Measurements from ENCODE around the gene CYTH3.
"Not testable (repeated sequence)": the region's sequence is repeated elsewhere in the genome, so short reads cannot be mapped to it uniquely, and the experiment has no call there.

CYTH3 gene

GRCh38 chr7:6198689-6199595 is 73.5 kb downstream of the CYTH3 start:
- DNase-seq (ENCODE audit: insufficient read length, low spot score), result no peak
- TF ChIP-seq POLR2A (IDR thresholded peaks at IDR 0.05; ENCODE audit: low read depth, low read length), result no peak
- FAIRE-seq, result no peak

DNA sequence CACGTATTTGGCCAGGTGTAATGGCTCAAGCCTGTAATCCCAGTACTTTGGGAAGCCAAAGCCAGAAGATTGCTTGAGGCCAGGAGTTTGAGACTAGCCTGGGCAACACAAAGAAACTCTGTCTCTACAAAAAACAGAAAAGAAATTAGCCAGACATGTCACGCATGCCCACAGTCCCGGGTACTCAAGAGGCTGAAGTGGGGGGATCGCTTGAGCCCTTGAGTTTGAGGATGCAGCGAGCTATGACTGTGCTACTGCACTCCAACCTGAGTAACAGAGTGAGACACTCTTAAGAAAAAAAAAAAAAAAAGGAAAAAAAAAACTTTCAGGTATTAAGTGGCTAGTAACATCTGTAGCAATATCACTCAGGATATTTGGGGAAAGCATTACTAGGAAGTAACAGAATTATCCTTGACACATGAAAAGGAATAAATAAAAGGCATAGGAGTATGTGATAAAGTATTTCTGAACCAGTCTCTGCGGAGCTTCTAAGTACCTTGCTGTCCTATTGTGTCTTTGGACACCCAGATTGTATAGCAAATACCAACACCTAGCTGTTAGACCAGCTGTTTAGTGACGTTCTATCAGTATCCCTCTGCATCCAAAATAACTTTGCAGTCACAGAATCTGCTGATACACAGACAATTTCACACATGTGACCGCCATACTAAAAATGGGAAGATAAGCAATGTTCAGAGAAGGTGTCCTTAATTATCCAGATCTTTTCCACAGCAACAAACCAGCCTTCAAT is 74.4 kb downstream of the CYTH3 start:
- no peak for TF ChIP-seq POLR2A (IDR thresholded peaks at IDR 0.05; ENCODE audit: low read depth, low read length)
- DNase-seq (ENCODE audit: insufficient read length, low spot score) (no peak), FAIRE-seq (no peak)

DNA sequence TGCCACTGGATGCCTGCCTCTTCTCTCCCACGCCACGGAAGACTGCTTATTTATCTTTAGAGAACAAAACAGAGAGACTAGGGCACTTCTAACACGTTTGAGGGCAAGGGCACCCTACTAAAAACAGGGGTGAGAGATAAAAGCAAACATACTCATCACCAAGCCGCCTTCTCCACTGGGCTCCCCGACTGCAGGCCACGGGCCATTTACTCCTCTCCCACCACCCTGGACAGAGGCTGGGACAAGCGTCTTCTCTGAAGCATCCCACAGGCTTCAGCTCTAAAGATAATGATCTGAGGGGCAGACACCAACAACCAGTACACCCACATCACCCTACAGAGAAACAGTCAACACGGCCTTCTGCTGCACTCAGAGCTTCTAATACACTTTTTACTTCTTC is 78.7 kb downstream of the CYTH3 start:
- TF ChIP-seq POLR2A (IDR thresholded peaks at IDR 0.05; ENCODE audit: low read depth, low read length), result no peak
- FAIRE-seq, result no peak

GRCh38 chr7:6190563-6190962 is 81.9 kb downstream of the CYTH3 start:
- not testable (repeated sequence) for FAIRE-seq

More for the DNA sequence above, 78.7 kb downstream of the CYTH3 start:
- DNase-seq (ENCODE audit: insufficient read length, low spot score), result no peak

GRCh38 chr7:6188389-6188788 is 84.0 kb downstream of the CYTH3 start:
- FAIRE-seq, result no peak
- TF ChIP-seq POLR2A (IDR thresholded peaks at IDR 0.05; ENCODE audit: low read depth, low read length), result no peak
- DNase-seq (ENCODE audit: insufficient read length, low spot score), result no peak

More at GRCh38 chr7:6190563-6190962, 81.9 kb downstream of the CYTH3 start:
- not testable (repeated sequence) for DNase-seq (ENCODE audit: insufficient read length, low spot score)

DNA sequence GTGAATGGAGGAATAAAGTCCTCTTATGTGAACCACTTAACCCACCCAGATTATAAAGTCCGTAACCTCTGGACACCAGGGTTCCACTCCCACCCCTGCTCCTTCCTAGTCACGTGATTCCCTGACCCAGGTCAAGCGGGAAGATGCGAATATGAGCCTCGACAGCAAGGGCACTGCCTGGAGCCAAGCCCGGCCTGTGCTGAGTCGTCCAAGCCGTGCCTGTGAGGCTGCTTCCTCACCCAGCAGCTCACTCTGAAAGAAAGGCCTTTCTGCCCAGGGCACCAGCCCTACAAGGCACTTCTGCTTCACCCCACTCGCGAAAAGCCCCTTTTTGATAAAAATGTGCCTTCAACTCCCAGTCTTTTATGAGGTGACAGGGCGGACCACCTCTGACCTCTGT is 85.8 kb downstream of the CYTH3 start:
- no peak for TF ChIP-seq POLR2A (IDR thresholded peaks at IDR 0.05; ENCODE audit: low read depth, low read length)
- no peak for DNase-seq (ENCODE audit: insufficient read length, low spot score)
- no peak for FAIRE-seq

DNA sequence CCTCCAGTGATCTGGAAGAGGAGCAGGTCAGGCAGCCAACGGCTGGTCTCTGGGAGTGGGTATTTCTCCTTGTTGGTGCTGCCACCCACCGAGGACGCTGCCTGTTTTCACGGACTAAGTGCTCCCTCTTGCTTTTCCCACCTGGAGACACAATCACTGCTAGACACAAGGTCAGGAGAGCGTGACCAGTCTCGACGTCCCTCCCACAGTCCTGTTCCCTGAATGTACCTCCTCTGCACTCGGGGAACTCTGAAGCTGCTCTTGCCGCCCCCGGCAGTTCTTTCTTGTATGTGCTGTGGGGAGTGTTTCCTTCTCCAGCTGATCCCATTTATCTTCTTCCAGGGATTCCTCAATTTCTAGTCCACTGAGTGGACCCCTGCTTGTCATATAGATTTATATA is 89.4 kb downstream of the CYTH3 start:
- no peak for DNase-seq (ENCODE audit: insufficient read length, low spot score)
- no peak for TF ChIP-seq POLR2A (IDR thresholded peaks at IDR 0.05; ENCODE audit: low read depth, low read length)
- no peak for FAIRE-seq

GRCh38 chr7:6181136-6181535 is 91.3 kb downstream of the CYTH3 start:
- no peak for TF ChIP-seq POLR2A (IDR thresholded peaks at IDR 0.05; ENCODE audit: low read depth, low read length)
- DNase-seq (ENCODE audit: insufficient read length, low spot score) (no peak), FAIRE-seq (no peak)

GRCh38 chr7:6180344-6180725 is 92.1 kb downstream of the CYTH3 start:
- TF ChIP-seq POLR2A (IDR thresholded peaks at IDR 0.05; ENCODE audit: low read depth, low read length), result no peak
- FAIRE-seq (no peak), DNase-seq (ENCODE audit: insufficient read length, low spot score) (no peak)

GRCh38 chr7:6179620-6180343 is 92.6 kb downstream of the CYTH3 start:
- FAIRE-seq (no peak), DNase-seq (ENCODE audit: insufficient read length, low spot score) (no peak)
- TF ChIP-seq POLR2A (IDR thresholded peaks at IDR 0.05; ENCODE audit: low read depth, low read length), result no peak

DNA sequence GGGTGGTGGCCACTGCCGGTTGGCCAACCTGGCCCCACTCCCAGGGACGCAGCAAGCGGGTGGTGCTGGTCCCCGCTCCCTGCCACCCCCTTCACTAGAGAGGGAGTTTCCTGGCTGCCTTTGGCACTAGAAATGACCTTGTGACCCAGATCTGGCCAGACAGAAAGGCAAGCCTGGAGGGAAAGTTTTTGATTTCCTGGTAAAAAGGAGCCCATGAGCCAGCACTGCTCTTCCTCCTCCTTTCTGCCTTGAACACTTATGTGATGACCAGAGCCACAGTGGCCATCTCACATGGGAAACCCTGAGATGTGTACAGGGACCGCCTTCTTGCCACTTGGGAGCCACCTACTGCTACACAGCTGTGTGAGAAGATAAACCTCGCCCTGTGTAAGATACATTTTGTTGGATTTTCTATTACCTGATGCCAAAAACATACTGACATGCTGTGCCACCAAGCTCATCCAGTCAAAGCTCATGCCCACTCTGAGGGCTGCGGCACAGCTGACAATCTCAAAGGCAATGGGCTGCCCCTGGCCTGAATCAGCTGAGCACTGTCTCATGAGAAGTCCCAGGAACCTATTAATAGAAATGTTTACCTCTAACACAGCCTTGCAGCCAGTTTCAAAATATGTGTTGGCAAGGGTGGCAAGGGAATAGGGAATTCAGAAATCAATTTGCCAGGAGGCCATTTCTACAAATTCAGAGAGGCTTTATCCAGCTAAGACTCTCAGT is 94.0 kb downstream of the CYTH3 start:
- no peak for FAIRE-seq
- TF ChIP-seq POLR2A (IDR thresholded peaks at IDR 0.05; ENCODE audit: low read depth, low read length), result no peak
- DNase-seq (ENCODE audit: insufficient read length, low spot score), result no peak

- TF ChIP-seq POLR2A (IDR thresholded peaks at IDR 0.05; ENCODE audit: low read depth, low read length), result no peak
- no peak for FAIRE-seq
Observed at GRCh38 chr7:6175645-6176044, 96.8 kb downstream of the CYTH3 start.

DNA sequence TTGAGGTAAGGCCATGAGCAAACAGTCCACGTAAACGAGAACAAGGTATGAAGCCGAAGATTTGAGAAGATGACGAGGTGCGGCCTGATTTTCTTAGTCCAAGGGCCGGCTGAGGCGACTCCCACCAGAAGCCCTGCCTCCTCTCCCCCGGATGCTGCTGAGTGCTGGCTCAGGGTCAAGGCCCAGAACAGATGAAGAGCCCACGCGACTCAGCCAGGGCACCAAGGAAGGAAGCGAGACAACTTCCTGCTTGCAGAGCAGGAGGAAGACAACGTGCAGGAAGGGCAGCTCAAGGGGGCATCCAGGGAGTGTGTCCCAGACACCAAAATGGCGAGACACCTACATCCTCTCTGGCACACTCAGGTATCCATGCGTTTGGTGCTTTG is 99.5 kb downstream of the CYTH3 start:
- FAIRE-seq, result no peak
- DNase-seq (ENCODE audit: insufficient read length, low spot score), result no peak
- TF ChIP-seq POLR2A (IDR thresholded peaks at IDR 0.05; ENCODE audit: low read depth, low read length), result no peak

More at GRCh38 chr7:6175645-6176044, 96.8 kb downstream of the CYTH3 start:
- DNase-seq (ENCODE audit: insufficient read length, low spot score), result no peak

Measured in H54 (cell line).